ENCODE data around the gene MTHFSD.

MTHFSD gene

DNA sequence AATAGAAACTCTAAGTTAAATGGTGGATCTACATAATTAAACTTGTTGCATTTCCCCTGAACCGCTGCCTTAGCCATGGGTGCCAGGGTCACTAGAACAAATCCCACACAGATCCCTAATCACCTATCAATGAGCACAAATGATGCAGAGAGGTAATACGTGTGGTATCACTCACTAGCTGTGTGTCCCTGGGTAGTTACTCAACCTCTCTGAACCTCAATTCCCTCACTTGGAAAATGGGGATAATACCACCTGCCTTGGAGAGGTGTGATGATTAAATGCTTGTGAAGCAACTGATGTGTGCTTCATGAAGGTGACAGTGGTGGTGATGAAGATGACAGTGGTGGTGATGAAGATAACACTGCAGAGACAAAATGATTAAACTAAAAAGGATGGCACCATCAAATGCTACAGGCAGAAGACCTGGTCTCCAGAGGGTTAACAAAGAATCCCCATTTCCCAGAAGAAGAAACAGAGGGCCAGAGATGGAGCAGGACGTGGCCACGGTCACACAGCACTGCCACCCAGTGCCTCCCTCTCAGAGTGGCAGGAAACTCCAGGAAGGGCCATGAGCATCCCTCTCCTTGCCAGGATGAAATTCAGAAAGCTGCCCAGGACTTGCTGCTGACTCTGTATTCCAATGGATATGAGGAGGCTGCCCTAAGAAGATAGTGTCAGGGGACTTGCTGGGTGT lies 62.6 kb downstream of the MTHFSD start:
- no peaks in the 10 kb centered on the region for H3K4me1 ChIP-seq (ENCODE audit: insufficient read depth, poor library complexity, severe bottlenecking)
- H3K9me3 ChIP-seq (ENCODE audit: severe bottlenecking) = no peaks in the 10 kb centered on the region
- peaks cover 100% of the 10 kb centered on the region for H3K27me3 ChIP-seq (ENCODE audit: insufficient read depth, poor library complexity, severe bottlenecking)
- TF ChIP-seq, protein P1, sequence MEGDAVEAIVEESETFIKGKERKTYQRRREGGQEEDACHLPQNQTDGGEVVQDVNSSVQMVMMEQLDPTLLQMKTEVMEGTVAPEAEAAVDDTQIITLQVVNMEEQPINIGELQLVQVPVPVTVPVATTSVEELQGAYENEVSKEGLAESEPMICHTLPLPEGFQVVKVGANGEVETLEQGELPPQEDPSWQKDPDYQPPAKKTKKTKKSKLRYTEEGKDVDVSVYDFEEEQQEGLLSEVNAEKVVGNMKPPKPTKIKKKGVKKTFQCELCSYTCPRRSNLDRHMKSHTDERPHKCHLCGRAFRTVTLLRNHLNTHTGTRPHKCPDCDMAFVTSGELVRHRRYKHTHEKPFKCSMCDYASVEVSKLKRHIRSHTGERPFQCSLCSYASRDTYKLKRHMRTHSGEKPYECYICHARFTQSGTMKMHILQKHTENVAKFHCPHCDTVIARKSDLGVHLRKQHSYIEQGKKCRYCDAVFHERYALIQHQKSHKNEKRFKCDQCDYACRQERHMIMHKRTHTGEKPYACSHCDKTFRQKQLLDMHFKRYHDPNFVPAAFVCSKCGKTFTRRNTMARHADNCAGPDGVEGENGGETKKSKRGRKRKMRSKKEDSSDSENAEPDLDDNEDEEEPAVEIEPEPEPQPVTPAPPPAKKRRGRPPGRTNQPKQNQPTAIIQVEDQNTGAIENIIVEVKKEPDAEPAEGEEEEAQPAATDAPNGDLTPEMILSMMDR (IDR thresholded peaks at IDR 0.05; ENCODE audit: poor library complexity, severe bottlenecking) = no peak
- ATAC-seq (ENCODE audit: low read depth) = no peak
- no peaks in the 10 kb centered on the region for H3K36me3 ChIP-seq (ENCODE audit: low read depth)
- H3K4me3 ChIP-seq (ENCODE audit: severe bottlenecking) = no peak overlapping the region
- H3K27ac ChIP-seq (ENCODE audit: poor library complexity, severe bottlenecking) = no peak overlapping the region
- DNase-seq (ENCODE audit: low spot score) = no peak

DNA sequence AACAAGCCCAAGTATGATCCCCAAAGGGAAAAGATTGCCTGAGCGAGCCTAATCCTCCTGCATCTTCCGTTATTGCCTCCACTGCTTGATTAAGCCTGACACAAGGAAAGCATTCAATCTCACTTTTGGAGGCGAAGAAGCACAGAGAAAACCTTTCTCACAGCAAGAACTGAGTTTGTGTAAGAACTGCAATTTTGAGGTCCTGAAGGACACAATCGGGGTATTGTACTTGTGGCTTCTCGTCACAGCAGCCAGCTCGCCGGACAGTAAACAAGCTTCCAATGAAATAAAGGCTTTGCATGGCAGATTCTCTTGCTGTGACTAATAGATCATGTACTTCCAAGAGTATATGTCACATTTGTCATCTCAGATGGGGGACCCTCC lies 63.4 kb downstream of the MTHFSD start:
- no peak overlapping the region for H3K27ac ChIP-seq (ENCODE audit: poor library complexity, severe bottlenecking)
- H3K27me3 ChIP-seq (ENCODE audit: insufficient read depth, poor library complexity, severe bottlenecking) = peaks cover 100% of the 10 kb centered on the region

DNA sequence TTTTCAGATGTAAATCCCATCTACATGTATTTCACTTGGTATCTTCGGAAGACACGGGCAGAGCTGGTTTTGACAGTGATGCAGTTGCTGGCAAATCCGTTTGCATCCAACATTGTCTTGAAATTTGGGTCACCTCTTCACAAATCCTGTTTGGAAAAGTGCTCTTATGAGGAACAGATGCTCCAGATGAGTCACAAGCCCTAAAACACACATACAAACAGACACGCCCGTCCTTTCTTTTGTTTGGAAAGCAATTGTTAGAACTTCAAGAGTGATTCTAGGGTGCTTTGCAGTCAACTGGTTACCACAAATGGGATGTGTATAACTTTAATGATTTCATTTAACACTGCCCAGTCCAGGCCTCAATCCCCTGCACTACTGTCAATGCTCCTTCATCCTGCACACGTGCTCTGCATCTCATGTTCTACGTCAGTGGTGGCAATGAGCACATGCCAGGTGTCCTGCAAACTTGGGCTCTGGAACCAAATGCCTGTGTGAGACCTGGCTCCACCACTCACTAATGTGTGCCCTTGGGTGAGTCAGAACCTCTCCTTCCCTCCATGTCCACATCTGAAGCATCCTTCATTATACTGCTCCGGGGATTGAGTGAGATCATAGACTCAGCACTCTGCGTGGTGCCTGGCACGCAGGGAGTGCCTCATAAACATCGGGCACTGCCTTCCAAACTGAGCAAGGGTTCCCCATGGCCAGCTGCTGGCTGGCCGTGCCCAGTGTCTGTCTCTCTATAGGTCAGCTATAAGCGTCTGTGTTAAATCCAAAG lies 64.0 kb downstream of the MTHFSD start:
- no peak for ATAC-seq (ENCODE audit: low read depth)
- Histone ChIP-seq H3K27ac (ENCODE audit: poor library complexity, severe bottlenecking) (no peak overlapping the region), H3K4me3 (ENCODE audit: severe bottlenecking) (no peak overlapping the region), H3K27me3 (ENCODE audit: insufficient read depth, poor library complexity, severe bottlenecking) (peaks cover 100% of the 10 kb centered on the region), H3K4me1 (ENCODE audit: insufficient read depth, poor library complexity, severe bottlenecking) (no peaks in the 10 kb centered on the region), H3K9me3 (ENCODE audit: severe bottlenecking) (no peaks in the 10 kb centered on the region), H3K36me3 (ENCODE audit: low read depth) (no peaks in the 10 kb centered on the region)
- DNase-seq (ENCODE audit: low spot score) = no peak
- TF ChIP-seq, protein P1 (IDR thresholded peaks at IDR 0.05; ENCODE audit: poor library complexity, severe bottlenecking) = no peak

More for the DNA sequence above, 63.4 kb downstream of the MTHFSD start:
- no peaks in the 10 kb centered on the region for H3K9me3 ChIP-seq (ENCODE audit: severe bottlenecking)
- DNase-seq (ENCODE audit: low spot score) (no peak), ATAC-seq (ENCODE audit: low read depth) (no peak)
- no peak overlapping the region for H3K4me3 ChIP-seq (ENCODE audit: severe bottlenecking)
- H3K4me1 ChIP-seq (ENCODE audit: insufficient read depth, poor library complexity, severe bottlenecking) = no peaks in the 10 kb centered on the region
- TF ChIP-seq, protein P1 (IDR thresholded peaks at IDR 0.05; ENCODE audit: poor library complexity, severe bottlenecking) = no peak
- H3K36me3 ChIP-seq (ENCODE audit: low read depth) = no peaks in the 10 kb centered on the region

DNA sequence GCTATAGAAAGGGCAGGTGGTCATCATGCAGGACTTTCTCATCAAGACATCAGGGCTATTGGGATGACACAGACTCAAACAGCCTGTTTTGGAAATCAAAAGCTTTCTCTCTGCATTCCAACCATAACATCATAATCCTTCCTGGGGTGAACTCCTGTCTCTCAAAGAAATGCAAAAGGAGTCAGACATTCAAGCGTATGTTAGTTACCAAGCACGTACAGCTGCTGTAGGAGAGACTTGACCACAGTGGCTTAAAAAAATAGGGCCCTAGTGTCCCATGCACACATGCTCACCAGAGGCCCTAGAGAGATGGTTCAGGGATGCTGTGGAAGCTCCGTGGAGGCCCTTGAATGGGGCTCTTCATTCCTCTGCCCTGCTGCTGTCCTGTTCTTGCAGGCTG lies 69.3 kb downstream of the MTHFSD start:
- Histone ChIP-seq H3K4me3 (ENCODE audit: severe bottlenecking) (no peak overlapping the region), H3K4me1 (ENCODE audit: insufficient read depth, poor library complexity, severe bottlenecking) (no peaks in the 10 kb centered on the region), H3K9me3 (ENCODE audit: severe bottlenecking) (peaks cover 4% of the 10 kb centered on the region), H3K27ac (ENCODE audit: poor library complexity, severe bottlenecking) (no peak overlapping the region), H3K27me3 (ENCODE audit: insufficient read depth, poor library complexity, severe bottlenecking) (peaks cover 96% of the 10 kb centered on the region), H3K36me3 (ENCODE audit: low read depth) (no peaks in the 10 kb centered on the region)
- no peak for DNase-seq (ENCODE audit: low spot score)
- no peak for ATAC-seq (ENCODE audit: low read depth)
- TF ChIP-seq, protein P1 (IDR thresholded peaks at IDR 0.05; ENCODE audit: poor library complexity, severe bottlenecking) = no peak

DNA sequence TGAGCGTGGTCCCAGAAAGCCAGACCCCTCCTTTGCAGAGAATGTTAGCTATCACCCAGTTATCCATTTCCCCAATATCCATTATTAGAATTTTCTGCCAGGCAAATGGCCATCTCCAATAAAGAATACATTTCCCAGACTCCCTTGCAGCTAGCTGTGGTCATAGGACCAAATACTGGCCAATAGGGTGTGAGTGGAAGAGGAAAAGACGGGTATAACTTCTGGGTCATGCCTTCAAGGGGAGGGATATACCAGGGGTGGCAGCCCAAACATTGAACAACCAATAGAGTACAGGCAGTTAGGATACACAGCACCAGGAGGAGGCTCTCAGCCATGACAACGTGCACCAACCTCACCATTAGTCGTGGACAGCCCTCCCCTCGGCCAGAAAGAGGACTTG lies 70.8 kb downstream of the MTHFSD start:
- TF ChIP-seq, protein P1 (IDR thresholded peaks at IDR 0.05; ENCODE audit: poor library complexity, severe bottlenecking) = no peak
- H3K4me1 ChIP-seq (ENCODE audit: insufficient read depth, poor library complexity, severe bottlenecking) = no peaks in the 10 kb centered on the region
- no peaks in the 10 kb centered on the region for H3K36me3 ChIP-seq (ENCODE audit: low read depth)
- H3K9me3 ChIP-seq (ENCODE audit: severe bottlenecking) = peaks cover 4% of the 10 kb centered on the region
- DNase-seq (ENCODE audit: low spot score) = no peak
- H3K4me3 ChIP-seq (ENCODE audit: severe bottlenecking) = no peak overlapping the region
- no peak for ATAC-seq (ENCODE audit: low read depth)
- peaks cover 94% of the 10 kb centered on the region for H3K27me3 ChIP-seq (ENCODE audit: insufficient read depth, poor library complexity, severe bottlenecking)
- no peak overlapping the region for H3K27ac ChIP-seq (ENCODE audit: poor library complexity, severe bottlenecking)
